Tracheal epithelial cell (primary cell): ENCODE measurements around the gene RPS18. TPM values are rescaled to one million over a fixed set of nuclear protein-coding genes. Genes with fewer than 3 reads are reported as not detected.

Source experiments
- total RNA-seq: library from RNA; depleted of rRNA; stranded (reverse); fragments of >200 nt; gene quantifications from 2 replicates; pipeline ENCODE4 v1.2.1, GENCODE V29; 2014

The RPS18 gene
- 4,554 and 7,694 TPM in 2 replicates for total RNA-seq

DNA sequence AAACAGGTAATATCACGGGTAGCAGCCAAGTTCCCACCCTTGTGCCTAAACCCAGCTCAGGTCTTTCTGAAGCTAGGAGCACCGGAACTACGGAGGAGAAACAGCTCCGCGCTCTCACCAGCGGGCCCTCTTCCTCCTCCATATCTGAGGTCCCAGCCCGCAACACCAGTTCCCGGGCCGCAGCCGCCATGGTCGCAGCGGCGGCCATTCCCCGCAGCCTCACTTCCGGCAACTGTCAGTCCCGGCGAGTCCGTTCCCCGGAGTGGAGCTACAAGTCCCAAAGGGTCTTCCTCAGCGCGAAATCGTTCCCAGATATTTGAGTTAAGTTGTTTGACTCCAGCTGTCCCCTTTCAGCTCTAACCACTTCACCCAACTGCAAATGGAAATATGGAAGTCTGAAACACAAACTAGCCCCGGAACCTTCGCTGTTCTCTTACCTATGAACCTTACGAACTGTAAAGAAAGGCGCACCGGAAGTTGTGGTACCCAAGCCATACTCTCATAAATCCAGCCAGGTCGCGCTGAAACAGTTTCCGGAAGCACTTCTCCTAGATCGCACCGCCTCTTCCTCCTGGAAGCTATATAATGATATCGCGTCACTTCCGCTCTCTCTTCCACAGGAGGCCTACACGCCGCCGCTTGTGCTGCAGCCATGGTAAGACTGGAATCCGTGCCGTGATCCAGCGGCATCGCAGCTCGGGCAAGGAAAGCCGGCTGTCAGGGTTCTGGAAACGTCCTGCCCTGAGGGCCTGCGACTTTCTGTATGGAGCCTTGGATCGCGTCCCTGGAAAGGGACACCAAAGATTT is at the start of gene RPS18, which contains the start of gene VPS52:
Gene RPS18 (plus strand): TSS at position 608 of the 807 bp plus-strand sequence. CDS start 45 bp downstream, at position 653.
Gene VPS52 (minus strand): TSS at position 409 of the 807 bp plus-strand sequence. CDS start 201 bp downstream, at position 208.

DNA sequence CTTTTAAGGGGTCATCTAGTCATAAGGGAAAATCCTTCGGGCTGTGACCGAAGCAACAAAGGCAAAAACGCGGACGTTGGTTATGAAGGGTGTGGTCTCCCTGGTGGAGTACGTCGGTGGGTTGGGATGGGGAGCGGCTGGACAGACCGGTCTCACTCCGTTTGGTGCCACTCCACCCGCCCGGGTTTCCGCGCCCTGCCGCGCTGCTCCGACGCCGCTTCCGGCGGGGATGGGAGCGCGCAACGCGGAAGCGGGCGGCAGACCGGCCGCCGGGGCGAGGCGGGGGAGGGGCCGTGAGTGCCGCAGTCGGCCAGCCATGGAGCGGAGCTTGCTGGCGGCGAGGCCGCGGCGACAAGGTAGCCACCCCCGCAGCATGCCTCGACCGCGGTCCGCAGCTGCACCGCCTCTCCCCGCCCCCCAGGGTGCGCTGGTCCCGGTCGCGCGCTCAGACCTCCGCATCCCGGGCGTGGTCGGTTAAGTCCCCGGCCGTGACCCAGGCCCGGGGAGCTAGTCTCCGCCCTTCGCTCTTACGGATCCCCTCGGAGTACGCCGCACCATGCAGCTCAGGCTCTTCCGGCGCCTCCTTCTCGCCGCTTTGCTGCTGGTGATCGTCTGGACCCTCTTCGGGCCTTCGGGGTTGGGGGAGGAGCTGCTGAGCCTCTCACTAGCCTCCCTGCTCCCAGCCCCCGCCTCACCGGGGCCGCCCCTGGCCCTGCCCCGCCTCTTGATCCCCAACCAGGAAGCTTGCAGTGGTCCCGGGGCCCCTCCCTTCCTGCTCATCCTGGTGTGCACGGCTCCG is 5.2 kb downstream of the RPS18 start, which contains the start of gene B3GALT4:
Gene B3GALT4 (plus strand): TSS at position 260 of the 799 bp plus-strand sequence. CDS start 297 bp downstream, at position 557.

DNA sequence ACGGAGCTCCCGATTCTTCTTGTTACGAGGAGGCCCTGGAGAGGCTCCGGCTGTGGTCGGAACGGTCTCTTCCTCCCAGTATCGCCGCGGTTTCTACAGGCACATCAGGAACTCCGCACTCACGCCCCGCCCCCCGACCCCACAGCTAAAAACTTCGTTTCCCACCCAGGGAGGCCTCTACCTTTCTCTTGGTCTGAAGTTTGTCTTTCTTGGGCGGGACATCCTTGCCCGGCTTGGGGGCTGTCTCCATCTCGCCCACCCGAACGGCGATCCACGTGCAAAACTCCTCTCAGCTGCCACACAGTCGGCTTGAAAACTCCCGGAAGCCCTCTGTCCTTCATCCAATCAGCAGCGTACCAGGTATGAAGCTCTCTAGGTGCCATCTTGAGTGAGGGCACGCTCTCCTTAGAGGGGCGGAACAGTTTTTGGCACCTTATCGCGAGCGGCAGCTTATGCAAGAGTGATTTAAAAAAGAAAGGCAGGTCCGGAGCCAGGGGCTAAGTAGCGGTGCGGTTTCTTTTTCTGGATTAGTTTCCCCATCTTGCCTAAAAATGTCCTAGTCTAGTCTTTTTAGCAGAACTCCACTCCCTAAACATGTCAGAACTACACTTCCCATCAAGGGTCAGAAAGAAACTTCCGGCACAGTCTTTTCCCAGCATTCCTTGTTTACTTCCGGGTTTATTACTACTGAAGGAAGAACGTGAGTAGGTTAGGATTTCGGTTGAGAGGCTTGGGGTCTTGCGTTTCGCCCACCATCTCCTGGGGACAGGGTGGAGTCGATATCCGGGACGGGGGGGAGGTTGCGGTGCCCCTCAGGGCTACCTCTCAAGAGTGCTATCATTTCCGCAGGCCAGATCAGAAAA is 17.3 kb downstream of the RPS18 start, which contains the start of the genes PFDN6 and WDR46:
Gene PFDN6 (plus strand): TSS at position 681 of the 863 bp plus-strand sequence. CDS start 256 bp downstream, outside the sequence.
Gene WDR46 (minus strand): TSS at position 319 of the 863 bp plus-strand sequence. CDS start 69 bp downstream, at position 250.

GRCh38 chr6:33298773-33299236 is 26.9 kb downstream of the RPS18 start, which contains the start of gene RGL2:
Gene RGL2, minus strand, starts transcription at chr6:33298942. Its CDS starts 332 bp downstream, at chr6:33298610.

DNA sequence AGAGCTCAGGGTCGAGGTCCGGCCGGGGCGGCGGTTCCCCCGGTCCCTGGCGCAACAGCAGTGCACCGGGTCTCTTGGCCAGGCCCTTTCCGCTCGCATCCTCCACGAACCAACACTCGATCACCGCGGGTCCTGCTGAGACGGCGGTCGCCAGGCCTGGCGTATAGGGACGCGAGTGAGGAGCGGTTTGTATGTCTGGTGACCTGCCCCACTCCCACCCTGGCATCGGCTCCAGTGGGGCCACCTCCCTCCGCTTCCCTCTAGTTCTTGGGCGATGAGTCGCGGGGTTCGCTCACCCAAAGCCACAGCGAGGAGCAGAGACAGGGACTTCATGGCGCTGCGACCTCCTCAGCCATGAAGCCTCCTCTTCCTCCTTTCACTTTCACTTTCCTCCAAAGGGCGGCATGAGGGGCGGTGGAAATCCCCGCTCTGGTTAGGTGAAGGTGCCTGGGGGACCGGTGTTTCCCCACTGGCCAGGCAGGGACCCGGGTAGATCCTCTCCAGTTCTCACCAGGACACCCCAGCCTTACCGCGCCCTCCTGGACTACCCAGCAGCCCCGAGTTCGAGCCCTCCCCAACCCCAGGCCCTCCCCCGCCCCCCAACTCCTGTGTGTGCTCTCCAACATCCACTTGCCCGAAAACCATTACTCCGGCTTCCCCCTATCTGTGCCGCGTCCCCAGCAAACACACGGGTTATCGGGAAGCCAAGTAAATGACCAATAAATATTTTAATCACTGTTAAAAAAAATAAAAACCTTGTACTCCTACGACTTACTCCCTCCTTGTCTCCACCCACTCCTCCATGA is 42.0 kb downstream of the RPS18 start, which contains the start of gene TAPBP:
Gene TAPBP (minus strand): TSS at position 370 of the 806 bp plus-strand sequence. CDS start 37 bp downstream, at position 333.

DNA sequence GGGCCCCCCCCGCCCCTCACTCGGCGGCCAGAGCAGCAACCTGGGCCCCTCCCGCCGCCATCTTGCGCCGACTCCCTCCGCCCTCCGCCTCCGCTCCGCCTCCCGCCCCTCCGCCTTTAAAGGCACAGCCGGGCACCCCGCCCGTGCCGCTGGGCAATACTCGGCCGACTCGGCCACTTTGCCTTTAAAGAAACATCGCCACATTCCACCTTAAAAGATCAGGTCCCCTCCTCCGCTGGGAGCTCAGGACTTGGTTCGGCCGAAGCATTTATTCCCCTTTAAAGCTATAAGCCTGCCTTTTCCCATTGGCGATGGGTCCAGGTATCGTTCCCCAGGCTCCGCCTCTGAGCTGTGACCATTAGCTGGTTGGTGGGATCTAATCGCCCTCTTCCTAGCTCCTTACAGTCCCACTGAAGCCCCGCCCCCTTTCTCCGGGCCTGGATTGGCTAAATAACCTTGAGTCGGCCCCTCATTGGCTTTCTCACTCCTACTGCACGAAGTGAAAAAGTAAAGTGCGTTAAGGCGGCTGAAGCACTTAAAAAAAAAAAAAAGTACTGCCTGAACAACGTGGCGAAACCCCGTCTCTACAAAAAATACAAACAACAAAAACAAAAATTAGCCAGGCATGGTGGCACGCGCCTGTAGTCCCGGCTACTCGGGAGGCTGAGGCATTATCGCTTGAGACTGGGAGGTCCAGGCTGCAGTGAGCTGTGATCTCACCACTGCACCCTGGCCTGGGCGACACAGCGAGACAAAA is 46.0 kb downstream of the RPS18 start, which contains the start of gene ZBTB22:
Gene ZBTB22 (minus strand): TSS at position 76 of the 757 bp plus-strand sequence. CDS start 828 bp downstream, outside the sequence.

Other genes with a start within 250 kb of the RPS18 start
- gene HLA-DPA1, start 198.4 kb upstream of the RPS18 start, total RNA-seq = 3.6 and 4.5 TPM in 2 replicates
- gene HLA-DPB1, start 196.1 kb upstream of the RPS18 start, total RNA-seq = 1.1 and 3.6 TPM in 2 replicates
- 0.24 and 0.43 TPM in 2 replicates for gene COL11A2, start 79.6 kb upstream of the RPS18 start, total RNA-seq
- 15.2 and 18.1 TPM in 2 replicates for gene RXRB, start 71.4 kb upstream of the RPS18 start, total RNA-seq
- 43.1 and 60.0 TPM in 2 replicates for gene SLC39A7, start 71.2 kb upstream of the RPS18 start, total RNA-seq
- 48.0 and 64.6 TPM in 2 replicates for gene HSD17B8, start 67.4 kb upstream of the RPS18 start, total RNA-seq
- 24.5 and 31.6 TPM in 2 replicates for gene RING1, start 63.6 kb upstream of the RPS18 start, total RNA-seq
- 17.5 and 24.1 TPM in 2 replicates for gene VPS52, start 199 bp upstream of the RPS18 start, total RNA-seq
- 3.6 and 11.1 TPM in 2 replicates for gene B3GALT4, start 5.0 kb downstream of the RPS18 start, total RNA-seq
- gene WDR46, start 17.2 kb downstream of the RPS18 start, total RNA-seq = 101 and 139 TPM in 2 replicates
- 42.2 and 47.1 TPM in 2 replicates for gene PFDN6, start 17.5 kb downstream of the RPS18 start, total RNA-seq
- 42.9 and 45.8 TPM in 2 replicates for gene RGL2, start 26.9 kb downstream of the RPS18 start, total RNA-seq
- gene TAPBP, start 42.0 kb downstream of the RPS18 start, total RNA-seq = 38.6 and 108 TPM in 2 replicates
- gene ZBTB22, start 45.7 kb downstream of the RPS18 start, total RNA-seq = 13.9 and 14.2 TPM in 2 replicates
- gene DAXX, start 50.9 kb downstream of the RPS18 start, total RNA-seq = 27.5 and 49.6 TPM in 2 replicates
- 0.85 and 5.3 TPM in 2 replicates for gene KIFC1, start 119.7 kb downstream of the RPS18 start, total RNA-seq
- 9.9 and 15.1 TPM in 2 replicates for gene PHF1, start 138.9 kb downstream of the RPS18 start, total RNA-seq
- 42.2 and 93.7 TPM in 2 replicates for gene CUTA, start 146.0 kb downstream of the RPS18 start, total RNA-seq
- gene SYNGAP1, start 148.0 kb downstream of the RPS18 start, total RNA-seq = 1.4 and 2.1 TPM in 2 replicates
- gene ZBTB9, start 182.5 kb downstream of the RPS18 start, total RNA-seq = 6.0 and 7.5 TPM in 2 replicates